NCI-H2107 treated with DMSO at 0.1 percent for 48 hours (cell line): Measurements from ENCODE around the gene LUC7L.
A peak's percentile ranks its signal among the peaks of the same experiment; 100 is the strongest.
"Not testable (repeated sequence)": the region's sequence is repeated elsewhere in the genome, so short reads cannot be mapped to it uniquely, and the experiment has no call there.

ENCODE experiments used
- DNase-seq: peaks from one replicate; lab custom pipeline; 2025; ENCODE audit not compliant: unreplicated experiment; lab: John Stamatoyannopoulos, UW

Gene LUC7L

GRCh38 chr16:180681-181564 is 48.3 kb downstream of the LUC7L start:
- DNase-seq = peak; percentile 30

DNA sequence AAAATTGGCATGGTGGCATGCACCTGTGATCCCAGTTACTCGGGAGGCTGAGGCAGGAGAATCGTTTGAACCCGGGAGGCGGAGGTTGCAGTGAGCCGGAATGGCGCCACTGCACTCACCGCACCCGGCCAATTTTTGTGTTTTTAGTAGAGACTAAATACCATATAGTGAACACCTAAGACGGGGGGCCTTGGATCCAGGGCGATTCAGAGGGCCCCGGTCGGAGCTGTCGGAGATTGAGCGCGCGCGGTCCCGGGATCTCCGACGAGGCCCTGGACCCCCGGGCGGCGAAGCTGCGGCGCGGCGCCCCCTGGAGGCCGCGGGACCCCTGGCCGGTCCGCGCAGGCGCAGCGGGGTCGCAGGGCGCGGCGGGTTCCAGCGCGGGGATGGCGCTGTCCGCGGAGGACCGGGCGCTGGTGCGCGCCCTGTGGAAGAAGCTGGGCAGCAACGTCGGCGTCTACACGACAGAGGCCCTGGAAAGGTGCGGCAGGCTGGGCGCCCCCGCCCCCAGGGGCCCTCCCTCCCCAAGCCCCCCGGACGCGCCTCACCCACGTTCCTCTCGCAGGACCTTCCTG is 49.1 kb downstream of the LUC7L start, which contains the start of gene HBQ1:
TSS of gene HBQ1 (plus strand) at position 359 of the 575 bp plus-strand sequence. CDS start at position 387, 28 bp downstream.
- DNase-seq = no peak

DNA sequence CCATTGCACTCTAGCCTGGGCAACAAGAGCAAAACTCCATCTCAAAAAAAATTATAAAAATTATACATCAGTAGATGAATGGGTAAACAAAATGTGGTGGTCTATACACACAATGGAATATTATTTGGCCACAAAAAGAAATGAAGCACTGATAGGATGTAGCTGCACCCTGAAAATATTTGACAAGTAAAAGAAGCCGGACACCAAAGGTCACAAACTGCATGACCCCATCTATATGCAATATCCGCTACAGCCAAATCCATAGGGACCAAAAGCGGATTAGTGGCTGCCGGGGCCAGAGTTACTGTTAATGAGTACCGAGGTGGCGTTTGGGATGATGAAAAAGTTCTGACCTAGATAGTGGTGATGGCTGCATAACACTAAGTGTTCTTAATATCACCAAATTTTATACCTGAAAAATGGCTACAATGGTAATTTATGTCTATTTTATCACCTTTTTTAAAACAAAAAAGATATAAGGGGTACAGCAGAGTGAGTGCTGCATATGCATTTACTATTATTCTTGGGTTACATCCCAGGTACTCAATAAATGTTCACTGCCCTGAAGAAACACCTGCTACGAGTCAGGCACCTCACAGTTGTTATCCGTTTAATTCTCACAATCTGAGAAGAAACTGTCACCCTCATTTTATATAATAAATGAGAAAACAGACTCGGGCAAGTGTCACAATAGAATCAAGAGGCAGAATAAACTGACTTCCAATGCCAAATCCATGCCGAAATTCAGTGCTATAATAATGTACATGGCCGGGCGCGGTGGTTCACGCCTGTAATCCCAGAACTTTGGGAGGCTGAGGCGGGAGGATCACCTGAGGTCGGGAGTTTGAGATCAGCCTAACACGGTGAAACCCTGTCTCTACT is 49.8 kb downstream of the LUC7L start:
- no peak for DNase-seq

- DNase-seq = no peak
Observed at GRCh38 chr16:178668-179015, 50.6 kb downstream of the LUC7L start.

DNA sequence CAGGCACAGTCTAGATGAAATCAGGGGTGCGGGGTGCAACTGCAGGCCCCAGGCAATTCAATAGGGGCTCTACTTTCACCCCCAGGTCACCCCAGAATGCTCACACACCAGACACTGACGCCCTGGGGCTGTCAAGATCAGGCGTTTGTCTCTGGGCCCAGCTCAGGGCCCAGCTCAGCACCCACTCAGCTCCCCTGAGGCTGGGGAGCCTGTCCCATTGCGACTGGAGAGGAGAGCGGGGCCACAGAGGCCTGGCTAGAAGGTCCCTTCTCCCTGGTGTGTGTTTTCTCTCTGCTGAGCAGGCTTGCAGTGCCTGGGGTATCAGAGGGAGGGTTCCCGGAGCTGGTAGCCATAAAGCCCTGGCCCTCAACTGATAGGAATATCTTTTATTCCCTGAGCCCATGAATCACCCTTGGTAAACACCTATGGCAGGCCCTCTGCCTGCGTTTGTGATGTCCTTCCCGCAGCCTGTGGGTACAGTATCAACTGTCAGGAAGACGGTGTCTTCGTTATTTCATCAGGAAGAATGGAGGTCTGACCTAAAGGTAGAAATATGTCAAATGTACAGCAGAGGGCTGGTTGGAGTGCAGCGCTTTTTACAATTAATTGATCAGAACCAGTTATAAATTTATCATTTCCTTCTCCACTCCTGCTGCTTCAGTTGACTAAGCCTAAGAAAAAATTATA is 51.1 kb downstream of the LUC7L start:
- no peak for DNase-seq

DNA sequence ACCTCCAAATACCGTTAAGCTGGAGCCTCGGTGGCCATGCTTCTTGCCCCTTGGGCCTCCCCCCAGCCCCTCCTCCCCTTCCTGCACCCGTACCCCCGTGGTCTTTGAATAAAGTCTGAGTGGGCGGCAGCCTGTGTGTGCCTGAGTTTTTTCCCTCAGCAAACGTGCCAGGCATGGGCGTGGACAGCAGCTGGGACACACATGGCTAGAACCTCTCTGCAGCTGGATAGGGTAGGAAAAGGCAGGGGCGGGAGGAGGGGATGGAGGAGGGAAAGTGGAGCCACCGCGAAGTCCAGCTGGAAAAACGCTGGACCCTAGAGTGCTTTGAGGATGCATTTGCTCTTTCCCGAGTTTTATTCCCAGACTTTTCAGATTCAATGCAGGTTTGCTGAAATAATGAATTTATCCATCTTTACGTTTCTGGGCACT is 51.8 kb downstream of the LUC7L start:
- DNase-seq = peak; percentile 100

DNA sequence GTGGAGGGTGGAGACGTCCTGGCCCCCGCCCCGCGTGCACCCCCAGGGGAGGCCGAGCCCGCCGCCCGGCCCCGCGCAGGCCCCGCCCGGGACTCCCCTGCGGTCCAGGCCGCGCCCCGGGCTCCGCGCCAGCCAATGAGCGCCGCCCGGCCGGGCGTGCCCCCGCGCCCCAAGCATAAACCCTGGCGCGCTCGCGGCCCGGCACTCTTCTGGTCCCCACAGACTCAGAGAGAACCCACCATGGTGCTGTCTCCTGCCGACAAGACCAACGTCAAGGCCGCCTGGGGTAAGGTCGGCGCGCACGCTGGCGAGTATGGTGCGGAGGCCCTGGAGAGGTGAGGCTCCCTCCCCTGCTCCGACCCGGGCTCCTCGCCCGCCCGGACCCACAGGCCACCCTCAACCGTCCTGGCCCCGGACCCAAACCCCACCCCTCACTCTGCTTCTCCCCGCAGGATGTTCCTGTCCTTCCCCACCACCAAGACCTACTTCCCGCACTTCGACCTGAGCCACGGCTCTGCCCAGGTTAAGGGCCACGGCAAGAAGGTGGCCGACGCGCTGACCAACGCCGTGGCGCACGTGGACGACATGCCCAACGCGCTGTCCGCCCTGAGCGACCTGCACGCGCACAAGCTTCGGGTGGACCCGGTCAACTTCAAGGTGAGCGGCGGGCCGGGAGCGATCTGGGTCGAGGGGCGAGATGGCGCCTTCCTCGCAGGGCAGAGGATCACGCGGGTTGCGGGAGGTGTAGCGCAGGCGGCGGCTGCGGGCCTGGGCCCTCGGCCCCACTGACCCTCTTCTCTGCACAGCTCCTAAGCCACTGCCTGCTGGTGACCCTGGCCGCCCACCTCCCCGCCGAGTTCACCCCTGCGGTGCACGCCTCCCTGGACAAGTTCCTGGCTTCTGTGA is 52.5 kb downstream of the LUC7L start, which contains the start of gene HBA1:
TSS of gene HBA1 (plus strand) at position 204 of the 906 bp plus-strand sequence. CDS start at position 241, 37 bp downstream.
- DNase-seq = not testable (repeated sequence)

GRCh38 chr16:176006-176405 is 53.2 kb downstream of the LUC7L start:
- DNase-seq = not testable (repeated sequence)

- no peak for DNase-seq
Observed at GRCh38 chr16:175011-175949, 54.0 kb downstream of the LUC7L start.

DNA sequence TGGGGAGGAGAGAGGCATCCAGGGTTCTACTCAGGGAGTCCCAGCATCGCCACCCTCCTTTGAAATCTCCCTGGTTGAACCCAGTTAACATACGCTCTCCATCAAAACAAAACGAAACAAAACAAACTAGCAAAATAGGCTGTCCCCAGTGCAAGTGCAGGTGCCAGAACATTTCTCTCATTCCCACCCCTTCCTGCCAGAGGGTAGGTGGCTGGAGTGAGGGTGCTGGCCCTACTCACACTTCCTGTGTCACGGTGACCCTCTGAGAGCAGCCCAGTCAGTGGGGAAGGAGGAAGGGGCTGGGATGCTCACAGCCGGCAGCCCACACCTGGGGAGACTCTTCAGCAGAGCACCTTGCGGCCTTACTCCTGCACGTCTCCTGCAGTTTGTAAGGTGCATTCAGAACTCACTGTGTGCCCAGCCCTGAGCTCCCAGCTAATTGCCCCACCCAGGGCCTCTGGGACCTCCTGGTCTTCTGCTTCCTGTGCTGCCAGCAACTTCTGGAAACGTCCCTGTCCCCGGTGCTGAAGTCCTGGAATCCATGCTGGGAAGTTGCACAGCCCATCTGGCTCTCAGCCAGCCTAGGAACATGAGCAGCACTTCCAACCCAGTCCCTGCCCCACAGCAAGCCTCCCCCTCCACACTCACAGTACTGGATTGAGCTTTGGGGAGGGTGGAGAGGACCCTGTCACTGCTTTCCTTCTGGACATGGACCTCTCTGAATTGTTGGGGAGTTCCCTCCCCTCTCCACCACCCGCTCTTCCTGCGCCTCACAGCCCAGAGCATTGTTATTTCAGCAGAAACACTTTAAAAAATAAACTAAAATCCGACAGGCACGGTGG is 55.1 kb downstream of the LUC7L start:
- DNase-seq = not testable (repeated sequence)

DNA sequence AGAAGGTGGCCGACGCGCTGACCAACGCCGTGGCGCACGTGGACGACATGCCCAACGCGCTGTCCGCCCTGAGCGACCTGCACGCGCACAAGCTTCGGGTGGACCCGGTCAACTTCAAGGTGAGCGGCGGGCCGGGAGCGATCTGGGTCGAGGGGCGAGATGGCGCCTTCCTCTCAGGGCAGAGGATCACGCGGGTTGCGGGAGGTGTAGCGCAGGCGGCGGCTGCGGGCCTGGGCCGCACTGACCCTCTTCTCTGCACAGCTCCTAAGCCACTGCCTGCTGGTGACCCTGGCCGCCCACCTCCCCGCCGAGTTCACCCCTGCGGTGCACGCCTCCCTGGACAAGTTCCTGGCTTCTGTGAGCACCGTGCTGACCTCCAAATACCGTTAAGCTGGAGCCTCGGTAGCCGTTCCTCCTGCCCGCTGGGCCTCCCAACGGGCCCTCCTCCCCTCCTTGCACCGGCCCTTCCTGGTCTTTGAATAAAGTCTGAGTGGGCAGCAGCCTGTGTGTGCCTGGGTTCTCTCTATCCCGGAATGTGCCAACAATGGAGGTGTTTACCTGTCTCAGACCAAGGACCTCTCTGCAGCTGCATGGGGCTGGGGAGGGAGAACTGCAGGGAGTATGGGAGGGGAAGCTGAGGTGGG is 55.9 kb downstream of the LUC7L start:
- not testable (repeated sequence) for DNase-seq

GRCh38 chr16:172374-172941 is 56.8 kb downstream of the LUC7L start, which contains the start of gene HBA2:
Gene HBA2 (plus strand): TSS chr16:172876. CDS start chr16:172913, 37 bp downstream.
- DNase-seq = not testable (repeated sequence)

- no peak for DNase-seq
Observed at GRCh38 chr16:170788-171187, 58.5 kb downstream of the LUC7L start.

DNA sequence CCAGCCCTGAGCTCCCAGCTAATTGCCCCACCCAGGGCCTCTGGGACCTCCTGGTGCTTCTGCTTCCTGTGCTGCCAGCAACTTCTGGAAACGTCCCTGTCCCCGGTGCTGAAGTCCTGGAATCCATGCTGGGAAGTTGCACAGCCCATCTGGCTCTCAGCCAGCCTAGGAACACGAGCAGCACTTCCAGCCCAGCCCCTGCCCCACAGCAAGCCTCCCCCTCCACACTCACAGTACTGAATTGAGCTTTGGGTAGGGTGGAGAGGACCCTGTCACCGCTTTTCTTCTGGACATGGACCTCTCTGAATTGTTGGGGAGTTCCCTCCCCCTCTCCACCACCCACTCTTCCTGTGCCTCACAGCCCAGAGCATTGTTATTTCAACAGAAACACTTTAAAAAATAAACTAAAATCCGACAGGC is 59.2 kb downstream of the LUC7L start:
- not testable (repeated sequence) for DNase-seq

DNA sequence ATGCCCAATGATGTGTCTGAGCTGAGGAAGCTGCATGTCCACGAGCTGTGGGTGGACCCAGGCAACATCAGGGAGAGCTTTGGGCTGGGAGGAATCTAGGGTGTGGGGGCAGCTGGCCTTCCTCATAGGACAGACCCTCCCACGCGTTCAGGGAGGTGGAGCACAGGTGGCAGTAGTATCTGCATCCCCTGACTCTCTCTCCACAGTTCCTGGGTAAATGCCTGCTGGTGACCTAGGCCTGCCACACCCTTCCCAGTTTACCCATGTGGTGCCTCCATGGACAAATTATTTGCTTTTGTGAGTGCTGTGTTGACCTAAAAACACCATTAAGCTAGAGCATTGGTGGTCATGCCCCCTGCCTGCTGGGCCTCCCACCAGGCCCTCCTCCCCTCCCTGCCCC is 60.2 kb downstream of the LUC7L start:
- no peak for DNase-seq

DNA sequence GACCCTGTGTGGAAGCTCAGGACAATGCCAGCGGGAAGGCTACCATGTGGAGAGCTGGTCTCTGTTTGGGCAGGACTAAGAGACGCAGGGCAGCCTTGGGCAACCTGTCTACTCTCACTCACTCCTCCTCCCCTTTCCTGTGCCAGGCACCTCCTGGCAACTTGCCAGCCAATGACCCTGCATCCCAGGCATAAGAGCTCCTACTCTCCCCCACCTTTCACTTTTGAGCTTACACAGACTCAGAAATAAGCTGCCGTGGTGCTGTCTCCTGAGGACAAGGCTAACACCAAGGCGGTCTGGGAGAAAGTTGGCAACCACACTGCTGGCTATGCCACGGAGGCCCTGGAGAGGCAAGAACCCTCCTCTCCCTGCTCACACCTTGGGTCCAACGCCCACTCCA is 60.8 kb downstream of the LUC7L start:
- DNase-seq = no peak
